CD4-positive, alpha-beta T cell treated with Interleukin-6 at 100 ng/mL for 8 hours (primary cell): ENCODE data around the gene FLT4.
"Not testable (repeated sequence)": the region's sequence is repeated elsewhere in the genome, so short reads cannot be mapped to it uniquely, and the experiment has no call there.

Experiments
- DNase-seq: peaks from one replicate; pipeline ENCODE4 v3.0.0-alpha.2; 2020; ENCODE audit warnings: mixed read lengths, low spot score

Gene FLT4

GRCh38 chr5:180670157-180670556 lies 20.8 kb upstream of the FLT4 start:
- DNase-seq: no peak

GRCh38 chr5:180669661-180670060 lies 20.3 kb upstream of the FLT4 start:
- DNase-seq: no peak

GRCh38 chr5:180668835-180669596 lies 19.6 kb upstream of the FLT4 start:
- no peak for DNase-seq

- no peak for DNase-seq
These were observed 17.4 kb upstream of the FLT4 start for GRCh38 chr5:180666812-180667211.

GRCh38 chr5:180665682-180666404 lies 16.4 kb upstream of the FLT4 start:
- no peak for DNase-seq

DNA sequence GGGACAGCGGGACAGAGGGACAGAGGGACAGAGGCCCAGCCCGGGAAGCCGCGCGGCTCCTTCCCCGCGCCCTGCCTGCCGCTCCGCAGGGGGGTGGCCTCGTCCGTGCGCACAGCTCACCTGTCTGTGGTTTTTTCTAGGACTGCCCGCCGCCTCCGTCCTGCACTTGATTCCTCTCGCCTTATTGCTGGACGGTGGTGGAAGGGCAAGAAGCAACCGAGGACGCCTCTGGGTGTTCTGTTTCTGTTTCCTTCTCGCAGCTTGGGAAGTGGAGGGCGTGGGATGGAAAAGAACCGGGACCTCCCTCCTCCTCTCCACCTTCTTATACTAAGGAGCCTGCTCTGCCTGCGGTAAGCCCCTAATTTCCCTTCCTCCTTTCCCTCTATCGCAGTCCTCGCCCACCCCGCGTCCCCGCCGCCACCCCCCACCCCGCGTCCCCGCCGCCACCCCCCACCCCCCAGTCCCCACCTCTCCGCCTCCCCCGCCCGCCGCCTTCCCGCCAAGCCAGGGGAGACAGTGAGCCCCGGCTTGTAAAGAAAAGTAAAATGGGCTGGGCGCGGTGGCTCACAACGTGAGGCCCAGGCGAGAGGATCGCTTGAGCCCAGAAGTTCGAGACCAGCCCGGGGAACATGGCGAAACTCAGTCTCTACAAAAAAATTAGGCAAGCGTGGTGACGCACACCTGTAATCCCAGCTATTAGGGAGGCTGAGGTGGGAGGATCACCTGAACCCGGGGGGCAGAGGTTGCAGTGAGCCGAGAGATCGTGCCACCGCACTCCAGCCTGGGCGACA lies 9.6 kb upstream of the FLT4 start:
- DNase-seq: no peak

GRCh38 chr5:180655243-180655642 lies 5.8 kb upstream of the FLT4 start:
- DNase-seq: not testable (repeated sequence)

DNA sequence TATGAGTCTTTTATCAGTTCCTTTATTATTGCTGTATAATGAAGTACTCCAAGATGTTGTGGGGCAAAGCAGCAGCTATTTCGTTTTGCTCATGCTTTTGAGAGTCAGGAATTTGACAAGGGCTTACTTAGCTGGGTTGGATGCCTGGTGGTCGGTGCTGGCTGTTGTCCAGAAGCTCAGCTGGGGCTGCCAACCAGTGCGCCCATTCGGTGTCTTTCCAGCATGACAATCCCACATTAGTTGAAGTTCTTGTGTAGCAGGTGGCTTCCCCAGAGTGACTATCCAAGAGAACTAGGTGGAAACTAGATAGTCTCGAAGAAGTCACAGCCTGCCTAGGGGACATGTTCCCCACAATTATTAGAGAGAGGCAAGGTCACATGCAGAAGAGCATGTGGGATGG lies 3.4 kb upstream of the FLT4 start:
- DNase-seq: no peak

DNA sequence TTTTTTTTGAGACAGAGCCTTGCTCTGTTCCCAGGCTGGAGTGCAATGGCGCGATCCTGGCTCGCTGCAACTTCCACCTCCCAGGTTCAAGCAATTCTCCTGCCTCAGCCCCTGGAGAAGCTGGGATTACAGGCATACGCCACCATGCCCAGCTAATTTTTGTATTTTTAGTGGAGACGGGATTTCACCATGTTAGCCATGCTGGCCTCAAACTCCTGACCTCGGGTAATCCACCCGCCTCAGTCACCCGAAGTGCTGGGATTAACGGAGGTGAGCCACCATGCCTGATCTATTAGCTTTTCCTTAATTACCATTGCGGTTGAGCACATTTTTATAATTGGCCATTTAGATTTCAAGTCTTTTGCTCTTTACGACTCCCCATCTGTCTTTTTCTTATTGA lies 2.9 kb upstream of the FLT4 start:
- DNase-seq: no peak

- no peak for DNase-seq
These were observed 623 bp downstream of the FLT4 start for GRCh38 chr5:180648658-180649296.

DNA sequence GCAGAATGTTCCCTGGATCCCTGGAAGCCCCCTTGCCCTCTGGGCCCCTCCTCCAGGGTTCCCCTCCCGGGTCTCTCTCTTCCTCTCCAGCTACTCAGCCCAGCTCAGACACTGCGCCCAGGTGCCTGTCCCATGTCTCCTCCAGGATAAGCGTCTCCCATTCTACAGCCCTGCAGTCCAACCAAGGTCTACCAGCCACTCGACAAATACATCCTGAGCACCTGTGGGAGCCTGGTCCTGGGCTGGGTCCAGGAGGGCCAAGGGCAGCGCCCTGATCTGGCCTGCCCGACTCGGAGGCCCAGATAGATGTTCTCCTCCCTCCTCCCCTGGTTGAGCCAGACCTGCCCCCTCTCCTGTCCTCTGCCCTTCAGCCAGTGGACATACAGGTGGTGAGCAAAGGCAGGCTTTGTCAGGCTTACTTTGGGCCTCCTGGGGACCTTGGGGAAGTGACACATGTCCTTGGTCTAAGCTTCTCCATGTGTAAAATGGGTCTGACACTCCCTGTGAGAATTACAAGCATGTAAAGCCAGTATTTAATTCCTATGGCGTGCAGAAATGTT lies 1.4 kb downstream of the FLT4 start:
- DNase-seq: no peak

DNA sequence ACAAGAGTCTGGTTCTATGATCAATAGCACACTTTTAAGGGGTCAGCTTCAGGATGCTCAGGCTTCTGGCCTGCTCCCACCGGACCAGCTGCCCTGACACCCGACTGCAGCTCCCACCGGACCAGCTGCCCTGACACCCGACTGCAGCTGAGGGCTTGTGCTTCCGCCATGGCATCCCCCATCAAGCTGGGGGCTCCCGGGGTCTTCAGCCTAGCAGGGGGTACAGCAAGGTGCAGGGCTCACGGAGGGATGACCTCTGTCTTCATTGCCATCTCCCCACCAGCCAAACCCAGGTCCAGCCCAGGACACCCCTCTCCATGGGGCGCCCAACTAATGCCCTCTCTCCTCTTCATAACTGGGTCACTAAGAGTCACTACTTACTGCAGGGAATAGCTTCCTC lies 1.9 kb downstream of the FLT4 start:
- DNase-seq: no peak

- no peak for DNase-seq
These were observed 2.5 kb downstream of the FLT4 start for GRCh38 chr5:180646963-180647305.

DNA sequence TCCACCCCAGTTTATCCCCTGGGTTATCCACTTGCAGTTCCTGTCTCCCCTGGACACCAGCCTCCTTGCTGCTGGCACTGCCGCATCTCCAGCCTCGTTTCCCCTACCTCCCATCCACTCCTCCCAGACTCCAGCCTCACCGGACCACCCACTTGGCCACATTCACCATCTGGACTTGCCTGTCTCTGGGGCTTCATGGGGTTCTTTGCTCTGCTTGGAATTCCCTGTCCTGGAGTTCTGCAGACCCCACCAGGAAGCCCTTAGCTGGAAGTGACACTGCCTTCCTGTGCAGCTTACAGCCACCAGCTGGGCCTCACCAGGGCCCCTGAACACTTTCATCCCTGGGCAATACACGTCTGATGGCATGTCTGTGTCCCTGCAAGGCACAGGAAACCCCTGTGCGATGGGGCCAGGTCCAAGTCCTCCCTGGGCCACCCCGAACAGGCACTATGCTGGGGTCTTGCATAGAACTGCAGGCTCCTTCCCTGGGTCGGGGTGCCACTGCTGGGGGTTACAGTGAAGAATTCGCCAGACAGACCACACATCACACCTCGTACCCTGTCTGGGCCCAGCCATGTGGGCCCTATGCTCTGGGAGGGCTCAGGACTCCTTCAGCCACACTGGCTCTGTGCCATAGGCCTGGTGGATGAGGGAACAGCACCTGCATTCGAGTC lies 3.0 kb downstream of the FLT4 start:
- no peak for DNase-seq

DNA sequence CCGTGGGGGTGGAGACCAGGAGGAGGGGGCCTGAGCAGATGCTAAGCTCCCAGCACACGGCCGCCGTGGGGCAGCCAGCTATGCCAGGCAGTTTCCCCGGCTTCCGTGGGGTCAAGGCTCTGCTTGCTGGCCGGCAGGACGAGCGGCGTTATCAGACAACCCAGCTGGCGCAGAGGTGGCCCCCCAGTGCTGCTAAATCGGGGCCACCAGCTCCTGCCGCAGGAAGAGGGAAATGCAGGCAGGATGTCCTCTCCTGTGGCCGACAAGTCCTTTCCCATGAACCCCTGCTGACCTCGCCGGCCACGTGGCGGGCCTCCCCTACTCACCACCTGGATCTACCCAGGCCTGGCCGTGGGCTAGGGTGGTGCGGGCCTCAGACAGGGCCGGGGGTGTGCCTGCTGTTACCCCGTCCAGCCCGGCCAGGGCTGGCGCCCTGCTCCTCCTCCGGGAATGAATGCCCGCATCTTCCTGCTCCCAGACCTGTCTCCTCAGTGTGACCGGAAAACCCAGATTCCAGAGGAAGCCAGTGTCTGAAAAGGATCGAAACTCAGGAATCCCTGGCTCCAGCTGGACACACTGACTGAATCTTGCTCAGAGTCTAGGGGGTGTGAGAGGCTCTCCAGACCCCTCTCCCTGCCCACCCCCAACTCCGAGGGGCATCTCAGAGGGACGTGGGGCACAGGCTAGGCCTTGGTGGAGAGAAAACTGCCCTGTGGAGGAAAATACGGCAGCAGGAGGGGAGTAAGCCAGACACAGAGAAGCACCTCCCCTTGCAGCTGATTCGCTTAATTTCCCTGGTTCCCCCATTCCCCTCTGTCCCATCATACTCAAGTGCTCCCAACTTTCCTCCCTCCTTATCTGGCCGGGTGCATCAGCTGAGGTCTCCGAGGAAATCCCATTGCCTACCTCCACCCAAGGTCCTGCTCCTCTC lies 3.9 kb downstream of the FLT4 start:
- DNase-seq: no peak

DNA sequence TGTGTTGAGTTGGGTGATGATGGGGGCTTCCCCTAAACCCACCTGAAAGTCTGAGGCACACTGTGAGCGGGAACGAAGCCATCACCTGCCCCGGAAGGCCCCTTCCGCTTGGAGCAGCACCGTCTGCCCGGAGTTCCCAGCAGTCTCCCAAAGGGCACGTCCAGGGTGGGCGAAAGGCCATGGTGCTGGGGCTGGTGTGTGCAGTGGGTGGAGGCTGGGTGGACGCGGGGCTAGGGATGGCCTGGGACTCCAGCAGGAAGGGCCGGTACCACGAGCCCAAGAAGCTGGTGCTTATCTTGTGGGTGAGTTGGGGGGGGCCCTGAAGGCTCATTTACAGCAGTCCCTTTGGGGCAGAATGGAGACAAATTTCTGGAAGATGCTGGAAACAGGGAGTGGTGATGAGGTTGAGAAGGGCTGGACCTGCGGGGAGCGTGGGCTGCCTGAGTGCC lies 4.6 kb downstream of the FLT4 start:
- no peak for DNase-seq

GRCh38 chr5:180644129-180644824 lies 5.1 kb downstream of the FLT4 start:
- no peak for DNase-seq

DNA sequence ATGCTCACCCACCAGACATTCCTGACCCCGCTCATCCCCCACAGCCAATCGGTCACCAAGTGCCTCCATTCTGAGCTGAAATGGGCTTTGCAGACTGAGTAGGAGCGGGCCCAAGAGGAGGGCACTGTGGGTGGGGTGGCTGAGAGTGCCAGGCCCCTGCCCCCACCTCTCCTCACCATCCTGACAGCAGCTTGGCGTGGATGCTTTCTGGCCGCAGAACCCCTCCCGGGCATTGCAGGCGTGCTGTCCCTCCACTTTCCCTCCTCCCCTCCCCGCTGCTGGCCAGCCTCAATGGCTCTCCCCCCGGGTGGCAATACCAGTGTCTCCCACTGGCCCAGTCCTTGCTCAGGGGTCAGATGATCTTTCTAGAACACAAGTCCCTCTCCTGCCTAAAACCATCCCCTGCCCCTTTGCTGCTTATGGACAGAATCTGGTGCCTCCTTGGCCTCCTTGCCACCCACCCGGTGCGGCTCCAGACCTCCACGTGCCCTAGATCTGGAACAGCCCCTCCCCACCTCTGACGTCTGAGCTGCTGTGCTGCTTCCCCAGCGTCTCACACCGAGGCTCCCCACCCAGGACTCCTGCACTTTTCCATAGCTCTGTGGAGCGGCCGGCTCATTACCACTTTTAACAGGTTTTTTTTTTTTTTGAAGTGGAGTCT lies 6.1 kb downstream of the FLT4 start:
- no peak for DNase-seq

GRCh38 chr5:180642779-180643178 lies 6.6 kb downstream of the FLT4 start:
- no peak for DNase-seq
